A673 (cell line): Measurements from ENCODE around the gene CLDN3. TPM values are rescaled to one million over a fixed set of nuclear protein-coding genes. Genes with fewer than 3 reads are reported as not detected.

ENCODE experiments used
- BruUV-seq: library from RNA; stranded (reverse); fragments of 400-500 nt; replicated peaks from 2 replicates; lab custom pipeline; 2021; lab: Mats Ljungman, UMichigan
- CTCF ChIA-PET: fragments of 300-600 bp; sonication (Branson Sonifier 250); formaldehyde crosslinking; loops from one replicate; lab custom pipeline; 2022; ENCODE audit warnings: antibody characterized with exemption; lab: Charles Lee
- POLR2A ChIA-PET: fragments of 300-600 bp; sonication (Branson Sonifier 250); formaldehyde crosslinking; loops from one replicate; lab custom pipeline; 2022; ENCODE audit warnings: antibody characterized with exemption; ENCODE audit not compliant: low non-redundant PET; lab: Charles Lee
- DNase-seq: peaks from one replicate; pipeline ENCODE4 v3.0.0-alpha.2; 2015; ENCODE audit warnings: low spot score
- H3K27ac ChIP-seq: fragments of 200-600 bp; sonication (generic); 2 replicates; pipeline ENCODE4 v1.5.1; 2016; ENCODE audit warnings: mixed run types, low read depth, mild to moderate bottlenecking, mixed read lengths, antibody characterized with exemption, low read length; ENCODE audit not compliant: poor library complexity, severe bottlenecking
- H3K27me3 ChIP-seq: fragments of 200-600 bp; sonication (generic); replicated peaks from 2 replicates; pipeline ENCODE4 v1.6.1; 2017; ENCODE audit warnings: mixed run types, low read depth, mild to moderate bottlenecking, mixed read lengths, antibody characterized with exemption, low read length; ENCODE audit not compliant: insufficient read depth, poor library complexity
- H3K36me3 ChIP-seq: fragments of 200-600 bp; sonication (generic); 2 replicates; pipeline ENCODE4 v1.6.1; 2016; ENCODE audit warnings: mixed run types, mild to moderate bottlenecking, mixed read lengths, antibody characterized with exemption, low read length; ENCODE audit not compliant: insufficient read depth, poor library complexity, severe bottlenecking
- H3K4me1 ChIP-seq: fragments of 200-600 bp; sonication (generic); 2 replicates; pipeline ENCODE4 v1.6.1; 2017; ENCODE audit warnings: mixed run types, mild to moderate bottlenecking, mixed read lengths, antibody characterized with exemption, low read length; ENCODE audit not compliant: insufficient read depth, poor library complexity, severe bottlenecking
- H3K4me3 ChIP-seq: fragments of 200-600 bp; sonication (generic); 2 replicates; pipeline ENCODE4 v1.5.1; 2016; ENCODE audit warnings: low read depth, mixed run types, mild to moderate bottlenecking, mixed read lengths, low read length; ENCODE audit not compliant: poor library complexity, severe bottlenecking
- H3K9me3 ChIP-seq: fragments of 200-600 bp; sonication (generic); 2 replicates; pipeline ENCODE4 v1.6.1; 2016; ENCODE audit warnings: mixed run types, low read depth, mild to moderate bottlenecking, mixed read lengths, antibody characterized with exemption, low read length; ENCODE audit not compliant: poor library complexity, severe bottlenecking
- EZH2 ChIP-seq: fragments of 200-600 bp; sonication (generic); IDR thresholded peaks from 2 replicates; pipeline ENCODE4 v1.6.1; 2017; ENCODE audit warnings: borderline replicate concordance, low read depth, mild to moderate bottlenecking, mixed read lengths, antibody characterized with exemption, low read length; ENCODE audit not compliant: poor library complexity, severe bottlenecking
- intact Hi-C: fragments of 100-400 bp; cut with micrococcal nuclease; formaldehyde crosslinking; loops from one replicate; pipeline ENCODE4 v1.10.0; 2022; ENCODE audit not compliant: unreplicated experiment
- total RNA-seq: library from RNA; stranded (reverse); gene quantifications from 2 replicates; pipeline ENCODE4 v1.2.3, GENCODE V29; 2021
- TF ChIP-seq, protein P1 (sequence below): fragments of 300-800, 200-600 bp; sonication (generic); conservative IDR thresholded peaks from 2 replicates; pipeline ENCODE4 v1.5.1; 2017; ENCODE audit warnings: low read depth, mild to moderate bottlenecking, antibody characterized with exemption, low read length, moderate library complexity, mixed read lengths

The CLDN3 gene
- total RNA-seq, 1 experiment from 2014 or later: not detected

DNA sequence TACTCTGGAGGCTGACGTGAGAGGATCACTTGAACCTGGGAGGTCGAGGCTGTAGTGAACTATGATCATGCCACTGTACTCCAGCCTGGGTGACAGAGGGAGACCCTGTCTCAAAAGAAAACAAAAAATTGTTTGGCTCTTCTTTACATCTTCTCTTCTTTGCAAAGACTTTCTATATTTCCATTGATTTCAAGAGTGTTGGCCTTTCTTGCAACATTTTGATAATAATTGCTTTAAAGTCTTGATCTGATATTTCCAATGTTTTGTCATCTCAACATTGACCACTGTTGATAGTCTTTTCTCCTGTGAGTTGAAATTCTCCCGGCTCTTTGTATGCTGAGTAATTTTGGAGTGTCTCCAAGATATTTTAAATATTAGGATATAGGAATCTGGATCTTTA, 42.9 kb upstream of the CLDN3 start:
- H3K4me1 ChIP-seq: no peaks in the 10 kb centered on the region
- H3K9me3 ChIP-seq: no peaks in the 10 kb centered on the region
- ChIA-PET POLR2A (no interaction called here), CTCF (no interaction called here)
- H3K36me3 ChIP-seq: no peaks in the 10 kb centered on the region
- H3K27ac ChIP-seq: no peak overlapping the region
- BruUV-seq: no TSS peak
- TF ChIP-seq EZH2: no peak
- TF ChIP-seq, protein P1, sequence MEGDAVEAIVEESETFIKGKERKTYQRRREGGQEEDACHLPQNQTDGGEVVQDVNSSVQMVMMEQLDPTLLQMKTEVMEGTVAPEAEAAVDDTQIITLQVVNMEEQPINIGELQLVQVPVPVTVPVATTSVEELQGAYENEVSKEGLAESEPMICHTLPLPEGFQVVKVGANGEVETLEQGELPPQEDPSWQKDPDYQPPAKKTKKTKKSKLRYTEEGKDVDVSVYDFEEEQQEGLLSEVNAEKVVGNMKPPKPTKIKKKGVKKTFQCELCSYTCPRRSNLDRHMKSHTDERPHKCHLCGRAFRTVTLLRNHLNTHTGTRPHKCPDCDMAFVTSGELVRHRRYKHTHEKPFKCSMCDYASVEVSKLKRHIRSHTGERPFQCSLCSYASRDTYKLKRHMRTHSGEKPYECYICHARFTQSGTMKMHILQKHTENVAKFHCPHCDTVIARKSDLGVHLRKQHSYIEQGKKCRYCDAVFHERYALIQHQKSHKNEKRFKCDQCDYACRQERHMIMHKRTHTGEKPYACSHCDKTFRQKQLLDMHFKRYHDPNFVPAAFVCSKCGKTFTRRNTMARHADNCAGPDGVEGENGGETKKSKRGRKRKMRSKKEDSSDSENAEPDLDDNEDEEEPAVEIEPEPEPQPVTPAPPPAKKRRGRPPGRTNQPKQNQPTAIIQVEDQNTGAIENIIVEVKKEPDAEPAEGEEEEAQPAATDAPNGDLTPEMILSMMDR: no peak
- no peak for DNase-seq
- H3K4me3 ChIP-seq: no peak overlapping the region
- no peaks in the 10 kb centered on the region for H3K27me3 ChIP-seq
- intact Hi-C loops: no loop called here

DNA sequence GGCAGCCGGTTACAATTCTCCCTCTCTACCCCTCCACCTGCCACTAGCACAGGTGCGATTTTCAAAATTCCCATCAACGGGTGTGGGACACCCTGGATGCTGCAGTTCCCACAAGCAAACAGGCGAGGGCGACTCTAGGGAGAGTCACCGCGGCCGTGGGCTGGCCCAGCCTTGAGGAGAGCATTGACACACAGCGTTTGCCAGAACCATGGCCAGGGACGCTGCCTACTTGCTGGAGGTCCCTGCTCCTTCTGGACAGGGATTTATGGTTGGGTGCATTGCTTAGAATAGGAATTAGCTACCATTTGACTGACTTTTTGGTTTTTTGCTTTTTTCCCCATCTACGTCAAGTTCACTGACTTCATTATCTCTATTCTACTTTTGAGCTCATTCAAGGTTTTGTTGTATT, 41.7 kb upstream of the CLDN3 start:
- POLR2A ChIA-PET: no interaction called here
- no TSS peak for BruUV-seq
- intact Hi-C loops: loop anchor here (1.0 kb wide), 1 partner anchor 44 kb away; no protein-coding TSS in a partner anchor

DNA sequence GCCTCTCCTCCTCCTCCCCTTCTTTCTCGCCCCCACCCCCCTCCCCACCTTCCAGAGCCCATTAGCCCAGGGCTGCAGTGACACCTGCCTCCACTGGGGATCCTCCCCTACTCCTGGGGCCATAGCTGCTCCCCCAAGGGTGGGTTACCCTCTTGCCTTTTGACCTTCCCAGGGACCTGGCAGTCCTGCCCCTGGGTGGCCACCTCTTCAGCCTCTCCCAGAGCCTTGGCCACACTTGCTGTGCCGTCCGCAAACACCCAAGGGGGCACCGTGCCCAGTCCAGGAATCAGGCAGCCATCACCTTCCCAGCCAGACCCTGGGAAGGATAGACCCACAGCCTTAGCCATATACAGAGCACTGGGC, 40.9 kb upstream of the CLDN3 start:
- no peaks in the 10 kb centered on the region for H3K36me3 ChIP-seq
- CTCF ChIA-PET: interaction anchor here (0.7 kb wide), 2 partner anchors 142 to 617 kb away, joined by 3 to 5 read pairs; no protein-coding TSS in a partner anchor
- no peaks in the 10 kb centered on the region for H3K9me3 ChIP-seq
- H3K27me3 ChIP-seq: no peaks in the 10 kb centered on the region
- H3K4me3 ChIP-seq: no peak overlapping the region
- POLR2A ChIA-PET: no interaction called here
- H3K4me1 ChIP-seq: no peaks in the 10 kb centered on the region
- DNase-seq: no peak
- no TSS peak for BruUV-seq
- no peak overlapping the region for H3K27ac ChIP-seq
- no peak for TF ChIP-seq EZH2
- TF ChIP-seq, protein P1: no peak
- intact Hi-C loops: loop anchor here (1.0 kb wide), 1 partner anchor 44 kb away; no protein-coding TSS in a partner anchor

More for the DNA sequence above, 41.7 kb upstream of the CLDN3 start:
- no peaks in the 10 kb centered on the region for H3K27me3 ChIP-seq
- H3K36me3 ChIP-seq: no peaks in the 10 kb centered on the region
- H3K27ac ChIP-seq: no peak overlapping the region
- no peaks in the 10 kb centered on the region for H3K9me3 ChIP-seq
- no peaks in the 10 kb centered on the region for H3K4me1 ChIP-seq
- CTCF ChIA-PET: interaction anchor here (0.7 kb wide), 1 partner anchor 141 kb away, joined by 3 read pairs; no protein-coding TSS in a partner anchor
- DNase-seq: peak; percentile 74
- TF ChIP-seq, protein P1: peak; percentile 85
- TF ChIP-seq EZH2: no peak
- H3K4me3 ChIP-seq: no peak overlapping the region
